Activated naive CD8-positive, alpha-beta T cell treated with anti-CD3 and anti-CD28 coated beads for 36 hours (primary cell): Measurements from ENCODE around the gene KCNK1. TPM values are rescaled to one million over a fixed set of nuclear protein-coding genes. Genes with fewer than 3 reads are reported as not detected.
"Not testable (repeated sequence)": the region's sequence is repeated elsewhere in the genome, so short reads cannot be mapped to it uniquely, and the experiment has no call there.

ENCODE experiments used
- DNase-seq: peaks from one replicate; pipeline ENCODE4 v3.0.0; 2021
- H3K27ac Mint-ChIP-seq: one replicate; pipeline ENCODE4 v1.8.0; 2022; ENCODE audit warnings: mild to moderate bottlenecking, moderate library complexity, mixed read lengths
- H3K27me3 Mint-ChIP-seq: one replicate; pipeline ENCODE4 v1.8.0; 2022; ENCODE audit warnings: mild to moderate bottlenecking, mixed read lengths
- H3K36me3 Mint-ChIP-seq: one replicate; pipeline ENCODE4 v1.8.0; 2021; ENCODE audit warnings: mild to moderate bottlenecking, mixed read lengths
- H3K4me1 Mint-ChIP-seq: one replicate; pipeline ENCODE4 v1.8.0; 2021; ENCODE audit warnings: mixed read lengths
- H3K4me3 Mint-ChIP-seq: one replicate; pipeline ENCODE4 v1.8.0; 2022; ENCODE audit warnings: mild to moderate bottlenecking, moderate library complexity, mixed read lengths
- H3K9me3 Mint-ChIP-seq: one replicate; pipeline ENCODE4 v1.8.0; 2022; ENCODE audit warnings: mixed read lengths
- total RNA-seq, 2 experiments: library from RNA; stranded (reverse); gene quantifications; one replicate each; pipeline ENCODE4 v1.2.3, GENCODE V29; 2021

KCNK1 gene
- total RNA-seq, 2 experiments from 2014 or later: not detected

DNA sequence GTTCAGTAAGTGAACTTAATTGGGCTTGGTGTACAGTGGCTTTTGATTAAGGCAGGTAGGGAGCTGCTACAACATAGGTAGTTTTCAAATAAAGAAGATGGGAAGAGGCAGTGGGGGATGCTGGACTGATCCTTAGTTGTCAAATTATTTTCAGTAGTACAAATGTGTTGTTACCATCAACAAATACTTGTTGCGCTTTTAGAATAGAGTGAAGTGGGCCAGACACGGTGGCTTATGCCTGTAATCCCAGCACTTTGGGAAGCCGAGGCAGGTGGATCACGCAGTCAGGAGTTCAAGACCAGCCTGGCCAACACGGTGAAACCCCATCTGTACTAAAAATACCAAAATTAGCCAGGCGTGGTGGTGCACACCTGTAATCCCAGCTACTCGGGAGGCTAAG lies 5.5 kb downstream of the KCNK1 start:
- not testable (repeated sequence) for H3K4me3 Mint-ChIP-seq, H3K4me1 Mint-ChIP-seq, H3K36me3 Mint-ChIP-seq, DNase-seq, H3K27ac Mint-ChIP-seq, H3K9me3 Mint-ChIP-seq
- H3K27me3 Mint-ChIP-seq: peaks cover 50% of the 10 kb centered on the region

GRCh38 chr1:233620065-233620464 lies 6.2 kb downstream of the KCNK1 start:
- H3K36me3 Mint-ChIP-seq: no peaks in the 10 kb centered on the region
- no peak overlapping the region for H3K27ac Mint-ChIP-seq
- H3K4me1 Mint-ChIP-seq: no peaks in the 10 kb centered on the region
- H3K4me3 Mint-ChIP-seq: no peak overlapping the region
- DNase-seq: no peak
- H3K9me3 Mint-ChIP-seq: no peaks in the 10 kb centered on the region
- peaks cover 43% of the 10 kb centered on the region for H3K27me3 Mint-ChIP-seq

DNA sequence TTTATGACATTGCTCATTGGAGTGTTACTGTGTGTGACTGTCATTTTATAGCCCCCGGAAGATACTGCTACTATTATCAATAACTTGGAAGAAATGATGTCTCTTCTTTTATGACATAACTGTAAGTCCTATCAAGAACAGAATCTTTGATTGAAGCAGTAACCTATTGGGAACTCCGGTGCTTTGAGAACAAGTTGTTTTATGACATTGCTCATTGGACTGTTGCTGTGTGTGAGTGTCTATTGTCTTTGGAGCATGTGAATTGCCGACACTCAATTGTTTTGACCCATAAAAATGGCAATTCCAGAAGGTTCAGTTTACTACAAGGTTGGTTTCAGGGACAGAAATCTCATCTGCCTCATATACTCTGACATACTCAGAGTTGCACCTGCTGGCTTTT lies 8.0 kb downstream of the KCNK1 start:
- no peaks in the 10 kb centered on the region for H3K4me1 Mint-ChIP-seq
- no peak for DNase-seq
- H3K27me3 Mint-ChIP-seq: peaks cover 26% of the 10 kb centered on the region
- H3K4me3 Mint-ChIP-seq: no peak overlapping the region
- no peak overlapping the region for H3K27ac Mint-ChIP-seq
- H3K36me3 Mint-ChIP-seq: no peaks in the 10 kb centered on the region
- no peaks in the 10 kb centered on the region for H3K9me3 Mint-ChIP-seq

GRCh38 chr1:233624289-233624688 lies 10.4 kb downstream of the KCNK1 start:
- Mint-ChIP-seq H3K4me3 (no peak overlapping the region), H3K4me1 (no peaks in the 10 kb centered on the region), H3K36me3 (no peaks in the 10 kb centered on the region), H3K27me3 (peaks cover 11% of the 10 kb centered on the region), H3K9me3 (peaks cover 2% of the 10 kb centered on the region), H3K27ac (no peak overlapping the region)
- DNase-seq: no peak

- Mint-ChIP-seq H3K36me3 (no peaks in the 10 kb centered on the region), H3K27ac (no peak overlapping the region), H3K4me3 (no peak overlapping the region), H3K4me1 (no peaks in the 10 kb centered on the region), H3K27me3 (peaks cover 11% of the 10 kb centered on the region), H3K9me3 (peaks cover 2% of the 10 kb centered on the region)
- DNase-seq: no peak
These were observed 11.2 kb downstream of the KCNK1 start for GRCh38 chr1:233625087-233625486.

- H3K9me3 Mint-ChIP-seq: peaks cover 2% of the 10 kb centered on the region
- H3K4me1 Mint-ChIP-seq: no peaks in the 10 kb centered on the region
- no peaks in the 10 kb centered on the region for H3K36me3 Mint-ChIP-seq
- no peak overlapping the region for H3K27ac Mint-ChIP-seq
- H3K4me3 Mint-ChIP-seq: no peak overlapping the region
- DNase-seq: no peak
- peaks cover 11% of the 10 kb centered on the region for H3K27me3 Mint-ChIP-seq
These were observed 11.6 kb downstream of the KCNK1 start for GRCh38 chr1:233625510-233625981.

DNA sequence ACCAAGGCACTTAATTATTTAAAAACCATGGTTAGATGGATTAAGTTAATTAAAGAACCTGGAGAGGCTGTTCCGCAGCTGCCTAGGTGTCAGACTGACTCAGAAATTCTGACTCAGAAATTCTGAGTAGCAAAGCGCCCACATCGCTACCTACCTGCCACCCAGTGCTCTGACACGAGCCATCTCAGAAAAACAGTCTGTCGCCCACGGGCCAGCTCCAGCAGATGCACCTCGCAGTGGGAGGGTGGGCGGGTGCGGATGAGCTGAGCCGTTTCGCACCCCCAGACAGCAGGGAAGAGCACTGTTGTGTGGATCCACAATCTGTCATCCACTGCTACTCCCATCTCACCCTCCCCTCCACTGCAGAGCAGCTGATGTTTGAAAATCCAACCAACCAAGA lies 13.5 kb downstream of the KCNK1 start:
- no peak for DNase-seq
- Mint-ChIP-seq H3K36me3 (no peaks in the 10 kb centered on the region), H3K27me3 (peaks cover 7% of the 10 kb centered on the region), H3K4me3 (no peak overlapping the region), H3K9me3 (peaks cover 2% of the 10 kb centered on the region), H3K27ac (no peak overlapping the region), H3K4me1 (no peaks in the 10 kb centered on the region)

- Mint-ChIP-seq H3K4me3 (no peak overlapping the region), H3K27ac (no peak overlapping the region), H3K36me3 (no peaks in the 10 kb centered on the region), H3K4me1 (no peaks in the 10 kb centered on the region), H3K27me3 (peaks cover 5% of the 10 kb centered on the region), H3K9me3 (peaks cover 2% of the 10 kb centered on the region)
- no peak for DNase-seq
These were observed 13.9 kb downstream of the KCNK1 start for GRCh38 chr1:233627823-233628222.

GRCh38 chr1:233629305-233629935 lies 15.5 kb downstream of the KCNK1 start:
- no peaks in the 10 kb centered on the region for H3K4me1 Mint-ChIP-seq
- H3K4me3 Mint-ChIP-seq: no peak overlapping the region
- H3K36me3 Mint-ChIP-seq: no peaks in the 10 kb centered on the region
- peaks cover 3% of the 10 kb centered on the region for H3K27me3 Mint-ChIP-seq
- no peak overlapping the region for H3K27ac Mint-ChIP-seq
- H3K9me3 Mint-ChIP-seq: peaks cover 2% of the 10 kb centered on the region
- DNase-seq: no peak

DNA sequence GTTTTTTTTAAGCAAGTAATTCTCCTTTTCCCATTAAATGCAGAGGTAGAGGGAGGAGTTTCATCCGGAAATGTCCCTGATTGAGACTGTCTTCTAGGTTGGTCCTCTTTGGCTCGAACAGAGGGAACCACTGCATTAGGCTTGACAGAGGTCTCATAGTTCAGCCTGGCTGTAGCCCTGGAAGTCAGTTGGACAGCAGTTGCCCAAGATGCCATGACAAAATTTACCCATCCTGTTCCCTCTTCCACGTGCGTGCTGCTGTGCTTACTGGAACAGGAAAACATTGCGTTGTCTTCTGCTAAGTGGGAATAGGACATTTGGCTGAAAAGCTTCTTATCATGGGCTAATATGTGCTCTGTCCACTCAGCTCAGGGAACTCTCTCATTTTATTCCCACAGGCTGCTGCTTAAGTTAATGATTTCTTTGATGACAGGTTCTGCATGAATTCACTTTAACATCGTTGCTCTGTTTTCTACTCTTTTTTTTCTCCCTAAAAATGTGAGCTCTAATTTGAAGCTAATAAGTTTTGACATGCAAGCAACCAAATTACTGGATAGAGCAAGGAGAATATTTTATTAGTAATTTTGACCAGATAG lies 18.0 kb downstream of the KCNK1 start:
- no peak overlapping the region for H3K27ac Mint-ChIP-seq

GRCh38 chr1:233632436-233632835 lies 18.5 kb downstream of the KCNK1 start:
- peaks cover 4% of the 10 kb centered on the region for H3K9me3 Mint-ChIP-seq
- H3K4me3 Mint-ChIP-seq: no peak overlapping the region
- peaks cover 7% of the 10 kb centered on the region for H3K27me3 Mint-ChIP-seq
- no peak overlapping the region for H3K27ac Mint-ChIP-seq
- DNase-seq: no peak
- H3K4me1 Mint-ChIP-seq: no peaks in the 10 kb centered on the region
- H3K36me3 Mint-ChIP-seq: peaks cover 2% of the 10 kb centered on the region

More for the DNA sequence above, 18.0 kb downstream of the KCNK1 start:
- Mint-ChIP-seq H3K36me3 (peaks cover 2% of the 10 kb centered on the region), H3K4me3 (no peak overlapping the region), H3K27me3 (peaks cover 7% of the 10 kb centered on the region), H3K4me1 (no peaks in the 10 kb centered on the region), H3K9me3 (peaks cover 4% of the 10 kb centered on the region)
- no peak for DNase-seq

DNA sequence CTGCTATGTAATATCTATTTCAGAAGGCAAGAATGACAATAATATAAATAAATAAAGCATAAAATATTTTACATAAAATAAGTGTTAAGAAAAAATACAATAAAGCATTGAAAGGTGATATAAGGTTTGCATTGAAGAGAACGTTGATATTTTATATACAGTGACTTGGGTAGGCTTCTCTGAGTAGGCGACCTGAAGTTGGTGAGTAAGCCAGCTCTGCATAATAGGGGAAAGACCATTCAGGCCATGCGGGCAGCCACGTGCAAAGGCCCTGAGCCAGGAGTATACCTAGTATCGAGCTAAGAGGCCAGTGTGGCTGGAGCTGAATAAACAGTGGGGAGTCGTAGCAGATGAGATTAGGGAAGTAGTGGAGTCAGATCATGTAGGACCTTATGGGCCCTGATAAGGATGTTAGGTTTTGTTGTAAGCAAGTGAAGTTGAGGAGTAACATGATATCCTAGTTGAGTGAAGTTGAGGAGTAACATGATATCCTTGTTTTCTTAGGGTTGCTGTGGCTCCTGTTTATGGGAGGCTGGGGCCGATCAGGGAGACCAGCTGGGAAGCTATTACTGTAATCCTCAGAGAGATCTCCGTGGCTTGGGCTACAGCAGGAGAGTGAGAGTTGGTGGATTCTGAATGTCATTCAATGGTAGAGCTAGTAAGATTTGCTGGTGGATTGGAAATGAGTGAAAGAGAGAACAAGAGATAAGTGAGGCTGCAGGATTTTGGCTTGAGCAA lies 22.0 kb downstream of the KCNK1 start:
- Mint-ChIP-seq H3K9me3 (peaks cover 2% of the 10 kb centered on the region), H3K4me3 (no peak overlapping the region), H3K27me3 (peaks cover 7% of the 10 kb centered on the region), H3K4me1 (no peaks in the 10 kb centered on the region), H3K36me3 (peaks cover 2% of the 10 kb centered on the region), H3K27ac (no peak overlapping the region)
- DNase-seq: no peak

DNA sequence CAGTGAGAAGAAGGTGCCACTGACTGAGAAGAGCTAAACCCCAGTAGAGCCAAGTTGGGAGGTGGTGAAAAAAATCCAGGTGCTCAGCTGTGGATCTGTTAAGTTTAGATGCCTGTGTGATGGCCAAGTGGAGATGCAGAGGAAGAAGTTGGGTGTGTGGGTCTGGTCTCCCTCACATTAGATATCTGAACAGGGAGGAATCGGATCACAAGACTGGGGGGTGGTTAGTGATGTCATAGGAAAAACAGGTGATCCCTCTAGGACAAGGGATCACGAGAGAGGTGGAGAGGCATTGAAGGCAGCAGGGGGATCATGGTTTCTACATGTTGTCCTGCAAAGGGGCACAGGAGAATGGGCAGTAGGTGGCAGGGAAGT lies 22.6 kb downstream of the KCNK1 start:
- peaks cover 2% of the 10 kb centered on the region for H3K36me3 Mint-ChIP-seq
- no peak overlapping the region for H3K27ac Mint-ChIP-seq
- peaks cover 2% of the 10 kb centered on the region for H3K9me3 Mint-ChIP-seq
- peaks cover 7% of the 10 kb centered on the region for H3K27me3 Mint-ChIP-seq
- H3K4me3 Mint-ChIP-seq: no peak overlapping the region
- no peaks in the 10 kb centered on the region for H3K4me1 Mint-ChIP-seq
- DNase-seq: no peak

DNA sequence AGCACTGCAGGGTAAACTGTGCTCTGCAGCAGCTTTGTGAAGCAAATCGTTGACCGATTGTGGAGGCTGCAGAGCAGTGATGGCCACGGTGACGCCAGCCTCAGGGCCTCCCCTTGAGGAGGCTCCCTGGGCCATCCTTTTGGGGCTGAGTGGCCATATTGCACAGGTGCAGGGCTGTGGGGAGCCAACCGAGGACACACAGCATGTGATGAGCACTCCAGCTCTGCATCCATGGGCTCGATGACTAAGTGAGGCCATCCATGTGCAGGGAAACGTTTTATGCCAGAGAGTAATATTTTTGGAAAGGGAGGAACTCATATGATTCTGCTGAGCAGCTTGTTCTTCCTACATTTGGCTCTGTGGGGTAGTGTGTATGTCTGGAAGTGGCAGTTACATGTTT lies 24.6 kb downstream of the KCNK1 start:
- no peak for DNase-seq
- H3K4me3 Mint-ChIP-seq: no peak overlapping the region
- peaks cover 2% of the 10 kb centered on the region for H3K36me3 Mint-ChIP-seq
- H3K27me3 Mint-ChIP-seq: peaks cover 4% of the 10 kb centered on the region
- H3K9me3 Mint-ChIP-seq: peaks cover 2% of the 10 kb centered on the region
- H3K4me1 Mint-ChIP-seq: no peaks in the 10 kb centered on the region
- H3K27ac Mint-ChIP-seq: no peak overlapping the region

GRCh38 chr1:233639611-233640010 lies 25.7 kb downstream of the KCNK1 start:
- H3K27me3 Mint-ChIP-seq: peaks cover 4% of the 10 kb centered on the region
- H3K36me3 Mint-ChIP-seq: peaks cover 2% of the 10 kb centered on the region
- H3K4me3 Mint-ChIP-seq: no peak overlapping the region

More at GRCh38 chr1:233639611-233640010, 25.7 kb downstream of the KCNK1 start:
- DNase-seq: no peak
- Mint-ChIP-seq H3K4me1 (no peaks in the 10 kb centered on the region), H3K9me3 (peaks cover 2% of the 10 kb centered on the region), H3K27ac (no peak overlapping the region)
